OCI-LY7 (cell line): ENCODE results near the gene CAPS. TPM values are rescaled to one million over a fixed set of nuclear protein-coding genes. Genes with fewer than 3 reads are reported as not detected.
A peak's percentile ranks its signal among the peaks of the same experiment; 100 is the strongest.

Experiments
- BruUV-seq: library from RNA; stranded (reverse); fragments of 400-500 nt; replicated peaks from 2 replicates; lab custom pipeline; 2021; lab: Mats Ljungman, UMichigan
- CTCF ChIA-PET: fragments of 300-600 bp; sonication (Branson Sonifier 250); formaldehyde crosslinking; loops from one replicate; lab custom pipeline; 2022; ENCODE audit warnings: antibody characterized with exemption; ENCODE audit not compliant: unreplicated experiment; lab: Charles Lee
- POLR2A ChIA-PET: fragments of 300-600 bp; sonication (Branson Sonifier 250); formaldehyde crosslinking; loops from one replicate; lab custom pipeline; 2022; ENCODE audit warnings: antibody characterized with exemption; lab: Charles Lee
- DNase-seq: peaks from one replicate; pipeline ENCODE4 v3.0.0-alpha.2; 2015; ENCODE audit warnings: low spot score
- H2AFZ ChIP-seq: fragments of 200-600 bp; sonication (generic), shearing (Covaris generic); 2 replicates; pipeline ENCODE4 v1.6.1; 2014; ENCODE audit warnings: mild to moderate bottlenecking, antibody characterized with exemption, low read length, moderate library complexity
- H3K27ac ChIP-seq: fragments of 200-600 bp; sonication (generic); 2 replicates; pipeline ENCODE4 v1.5.1; 2014; ENCODE audit warnings: mixed run types, low read depth, mild to moderate bottlenecking, moderate library complexity, low read length, inconsistent platforms; ENCODE audit not compliant: poor library complexity, severe bottlenecking
- H3K36me3 ChIP-seq: fragments of 200-600 bp; sonication (generic); 2 replicates; pipeline ENCODE4 v1.6.1; 2014; ENCODE audit warnings: mild to moderate bottlenecking, antibody characterized with exemption, low read length, moderate library complexity, mixed read lengths; ENCODE audit not compliant: insufficient read depth
- H3K4me1 ChIP-seq: fragments of 200-600 bp; sonication (generic); 2 replicates; pipeline ENCODE4 v1.5.1; 2014; ENCODE audit warnings: mild to moderate bottlenecking, low read length; ENCODE audit not compliant: insufficient read depth, poor library complexity, severe bottlenecking
- H3K4me2 ChIP-seq: fragments of 200-600 bp; sonication (generic); 2 replicates; pipeline ENCODE4 v1.6.1; 2014; ENCODE audit warnings: mild to moderate bottlenecking, low read length
- H3K4me3 ChIP-seq: fragments of 200-600 bp; sonication (generic); 2 replicates; pipeline ENCODE4 v1.5.1; 2014; ENCODE audit warnings: mild to moderate bottlenecking, low read depth, low read length; ENCODE audit not compliant: poor library complexity, severe bottlenecking
- H3K79me2 ChIP-seq: fragments of 200-600 bp; sonication (generic); 2 replicates; pipeline ENCODE4 v1.6.1; 2016; ENCODE audit warnings: low read depth, mild to moderate bottlenecking, low read length, moderate library complexity, mixed read lengths; ENCODE audit not compliant: insufficient read depth
- H3K9me2 ChIP-seq: fragments of 200-600 bp; sonication (generic); 2 replicates; pipeline ENCODE4 v1.6.1; 2016; ENCODE audit warnings: mild to moderate bottlenecking, low read length, mixed read lengths; ENCODE audit not compliant: insufficient read depth
- H3K9me3 ChIP-seq: fragments of 200-600 bp; sonication (generic); 2 replicates; pipeline ENCODE4 v1.6.1; 2014; ENCODE audit warnings: mild to moderate bottlenecking, mixed run types, low read length, mixed read lengths
- H4K20me1 ChIP-seq: fragments of 200-600 bp; sonication (generic); 2 replicates; pipeline ENCODE4 v1.6.1; 2014; ENCODE audit warnings: mild to moderate bottlenecking, antibody characterized with exemption, low read length, moderate library complexity, mixed read lengths; ENCODE audit not compliant: insufficient read depth
- CTCF ChIP-seq: fragments of 200-600 bp; sonication (generic); conservative IDR thresholded peaks from 2 replicates; pipeline ENCODE4 v1.5.1; 2014; ENCODE audit warnings: mild to moderate bottlenecking, antibody characterized with exemption, low read length, moderate library complexity, mixed read lengths
- EZH2phosphoT487 ChIP-seq: fragments of 200-600 bp; sonication (generic); IDR thresholded peaks from 2 replicates; pipeline ENCODE4 v1.6.1; 2018; ENCODE audit warnings: low read depth, borderline replicate concordance, mild to moderate bottlenecking, mixed run types, antibody characterized with exemption, low read length, moderate library complexity, mixed read lengths
- intact Hi-C: fragments of 100-400 bp; cut with micrococcal nuclease; formaldehyde crosslinking; loops from one replicate; pipeline ENCODE4 v1.10.0; 2022; ENCODE audit not compliant: unreplicated experiment
- total RNA-seq, 2 experiments: library from RNA; depleted of rRNA in 1 of 2; stranded (reverse); fragments of >200 nt in 1 of 2; shearing (Covaris generic) in 1 of 2; gene quantifications; 2 replicates each; pipeline ENCODE4 v1.2.3, GENCODE V29; 2014 to 2022

The CAPS gene
- total RNA-seq, 2 experiments from 2014 or later: 8.1 to 11.0 TPM

- Histone ChIP-seq H3K4me1 (peaks cover 12% of the 10 kb centered on the region), H3K9me2 (no peaks in the 10 kb centered on the region), H2AFZ (no peak overlapping the region), H3K4me2 (no peak overlapping the region), H3K36me3 (peaks cover 44% of the 10 kb centered on the region), H3K4me3 (no peak overlapping the region), H4K20me1 (no peaks in the 10 kb centered on the region), H3K9me3 (no peaks in the 10 kb centered on the region), H3K27ac (no peak overlapping the region), H3K79me2 (peaks cover 45% of the 10 kb centered on the region)
- no peak for DNase-seq
- CTCF ChIA-PET: no interaction called here
- no TSS peak for BruUV-seq
- intact Hi-C loops: loop anchor here (5.0 to 10.0 kb wide), 2 partner anchors 52 to 125 kb away; no protein-coding TSS in a partner anchor
- POLR2A ChIA-PET: no interaction called here
- TF ChIP-seq EZH2phosphoT487 (no peak), CTCF (no peak)
Observed at GRCh38 chr19:5899728-5900526, 14.1 kb upstream of the CAPS start.

GRCh38 chr19:5900976-5901375 lies 13.1 kb upstream of the CAPS start:
- no TSS peak for BruUV-seq
- H3K4me2 ChIP-seq: peak overlapping the region; percentile 28; the same call in 1 of the 2 replicates

More at GRCh38 chr19:5900976-5901375, 13.1 kb upstream of the CAPS start:
- H3K79me2 ChIP-seq: peaks cover 45% of the 10 kb centered on the region
- ChIA-PET POLR2A (no interaction called here), CTCF (no interaction called here)
- H3K36me3 ChIP-seq: peaks cover 33% of the 10 kb centered on the region
- no peaks in the 10 kb centered on the region for H3K9me2 ChIP-seq
- no peaks in the 10 kb centered on the region for H4K20me1 ChIP-seq
- TF ChIP-seq EZH2phosphoT487 (no peak), CTCF (no peak)
- no peak for DNase-seq
- H3K4me1 ChIP-seq: peaks cover 15% of the 10 kb centered on the region
- intact Hi-C loops: loop anchor here (5.0 to 10.0 kb wide), 2 partner anchors 51 to 124 kb away; no protein-coding TSS in a partner anchor
- no peak overlapping the region for H3K27ac ChIP-seq
- H2AFZ ChIP-seq: no peak overlapping the region
- H3K4me3 ChIP-seq: no peak overlapping the region
- H3K9me3 ChIP-seq: no peaks in the 10 kb centered on the region
